BLaER1 (cell line): ENCODE measurements around the gene EPN2.
A peak's percentile ranks its signal among the peaks of the same experiment; 100 is the strongest.

ENCODE experiments used
- H3K27ac ChIP-seq: shearing (Covaris generic); formaldehyde crosslinking; 2 replicates; pipeline ENCODE4 v1.8.1; 2022
- H3K27me3 ChIP-seq: shearing (Covaris generic); formaldehyde crosslinking; 2 replicates; pipeline ENCODE4 v1.8.1; 2022
- H3K36me3 ChIP-seq: shearing (Covaris generic); formaldehyde crosslinking; 2 replicates; pipeline ENCODE4 v1.8.1; 2022
- H3K4me1 ChIP-seq: shearing (Covaris generic); formaldehyde crosslinking; 2 replicates; pipeline ENCODE4 v1.8.1; 2022
- H3K4me2 ChIP-seq: shearing (Covaris generic); formaldehyde crosslinking; 2 replicates; pipeline ENCODE4 v1.8.1; 2022
- H3K4me3 ChIP-seq: shearing (Covaris generic); formaldehyde crosslinking; 2 replicates; pipeline ENCODE4 v1.8.1; 2022
- H3K9ac ChIP-seq: shearing (Covaris generic); formaldehyde crosslinking; 2 replicates; pipeline ENCODE4 v1.8.1; 2022
- H3K9me3 ChIP-seq: shearing (Covaris generic); formaldehyde crosslinking; 2 replicates; pipeline ENCODE4 v1.8.1; 2022
- H4K20me1 ChIP-seq: shearing (Covaris generic); formaldehyde crosslinking; 2 replicates; pipeline ENCODE4 v1.8.1; 2022
- Cebpa-rat ChIP-seq: shearing (Covaris generic); IDR thresholded peaks from 2 replicates; pipeline ENCODE4 v1.8.1; 2022

Gene EPN2

DNA sequence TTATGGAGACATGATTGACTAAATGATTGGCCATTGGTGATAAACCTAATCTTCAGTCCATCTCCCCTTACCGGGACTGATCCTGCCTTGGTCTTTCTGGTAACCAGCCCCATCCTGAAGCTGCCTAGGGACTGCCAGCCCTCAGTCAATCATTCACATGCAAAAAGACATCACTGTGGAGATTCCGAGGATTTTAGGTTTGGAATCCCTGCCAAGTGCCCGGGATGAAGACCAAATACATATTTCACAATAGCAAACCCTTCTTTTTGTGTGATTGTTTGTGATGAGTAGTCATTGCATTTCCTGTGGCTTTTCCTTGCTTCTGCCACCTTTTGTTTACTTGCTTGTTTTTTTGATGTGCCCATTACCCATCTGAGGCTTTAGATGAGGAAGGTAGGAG is 44.0 kb downstream of the EPN2 start:
- peaks cover 16% of the 10 kb centered on the region for H3K27me3 ChIP-seq
- H3K27ac ChIP-seq, result no peak overlapping the region
- peaks cover 26% of the 10 kb centered on the region for H3K4me1 ChIP-seq
- H3K9me3 ChIP-seq, result no peaks in the 10 kb centered on the region
- no peak overlapping the region for H3K4me3 ChIP-seq
- peaks cover 45% of the 10 kb centered on the region for H4K20me1 ChIP-seq
- no peak overlapping the region for H3K4me2 ChIP-seq
- H3K9ac ChIP-seq, result no peak overlapping the region
- no peaks in the 10 kb centered on the region for H3K36me3 ChIP-seq
- 0 out of 2 replicates have a peak, but pooled peaks have one; percentile 26 for TF ChIP-seq Cebpa-rat

DNA sequence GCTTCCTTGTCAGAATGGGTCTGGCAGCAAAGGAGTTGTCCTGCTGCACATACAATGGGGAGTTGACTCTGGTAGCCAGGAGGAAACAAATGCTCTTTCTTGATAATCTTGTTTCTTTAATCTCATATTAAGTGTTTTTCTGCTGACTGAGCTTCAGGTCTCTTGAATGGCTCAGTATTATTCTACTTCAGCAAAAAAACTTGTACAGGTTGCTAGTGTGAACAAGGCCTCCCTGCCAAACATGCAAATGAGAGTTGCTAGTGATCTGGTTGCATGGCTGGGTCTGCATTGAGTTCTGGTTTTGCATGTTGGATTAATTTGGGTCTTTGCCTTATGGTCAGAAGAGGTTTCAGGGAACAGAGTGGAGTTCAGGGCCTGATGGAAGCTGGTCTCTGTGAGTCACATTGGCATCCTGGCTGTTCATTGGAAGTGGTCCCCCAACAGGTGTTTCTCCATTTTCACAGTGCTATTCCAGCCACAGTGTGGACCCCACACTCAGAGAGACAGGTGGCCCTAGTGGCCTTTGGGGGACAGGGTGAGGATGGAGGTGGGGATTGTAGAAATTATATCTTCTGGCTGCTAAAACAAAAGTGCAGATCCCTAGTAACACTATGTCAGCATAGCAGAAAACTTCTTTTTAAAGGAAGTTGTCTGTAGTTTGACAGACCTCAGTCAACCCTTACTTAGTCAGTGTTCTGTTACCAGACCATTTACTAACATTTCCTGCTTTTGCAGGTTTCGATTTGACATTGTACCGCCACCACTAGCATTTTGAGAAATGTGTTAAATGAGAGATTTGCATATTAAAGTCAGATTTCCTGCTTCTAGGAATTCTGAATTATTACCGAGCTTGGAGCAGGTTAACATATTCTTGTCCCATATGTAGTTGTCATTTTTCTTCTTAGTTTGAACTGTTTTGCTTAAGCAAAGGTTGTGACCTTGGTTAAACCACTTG is 47.1 kb downstream of the EPN2 start:
- Histone ChIP-seq H3K4me3 (no peak overlapping the region), H3K27me3 (peaks cover 40% of the 10 kb centered on the region), H4K20me1 (peaks cover 73% of the 10 kb centered on the region), H3K4me1 (peaks cover 31% of the 10 kb centered on the region), H3K27ac (no peak overlapping the region), H3K36me3 (no peaks in the 10 kb centered on the region), H3K9me3 (no peaks in the 10 kb centered on the region), H3K9ac (no peak overlapping the region), H3K4me2 (peak overlapping the region; percentile 81)
- no peak for TF ChIP-seq Cebpa-rat

DNA sequence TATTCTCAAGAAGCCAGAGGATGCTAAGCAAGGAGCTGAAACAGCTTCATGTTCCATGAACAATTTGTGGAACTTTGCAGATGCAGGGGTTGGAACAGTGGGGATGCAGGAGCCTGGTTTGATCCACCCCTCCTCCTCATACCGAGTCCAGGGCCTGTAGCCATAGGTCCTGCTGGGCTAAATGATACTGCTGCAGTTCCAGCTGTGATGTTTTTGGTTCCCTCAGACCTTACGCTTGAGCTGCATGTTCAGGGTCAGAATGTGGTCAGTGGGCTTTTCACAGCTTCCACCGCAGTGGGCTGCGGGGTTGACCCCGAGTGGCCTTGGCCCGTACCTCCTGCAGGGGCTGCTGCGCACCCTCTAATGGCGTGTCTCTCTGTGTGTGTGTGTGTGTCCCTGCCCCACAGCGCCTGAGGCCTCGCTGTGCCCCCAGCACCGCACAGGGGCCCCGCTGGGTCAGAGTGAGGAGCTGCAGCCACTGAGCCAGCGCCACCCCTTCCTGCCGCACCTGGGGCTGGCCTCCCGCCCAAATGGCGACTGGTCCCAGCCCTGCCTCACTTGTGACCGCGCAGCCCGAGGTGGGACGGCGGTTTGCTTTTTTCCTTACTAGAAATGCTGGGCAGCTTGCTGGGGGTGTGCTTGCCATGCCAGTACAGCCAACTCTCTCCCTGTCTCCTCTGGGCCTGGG is 48.2 kb downstream of the EPN2 start:
- Histone ChIP-seq H3K9ac (no peak overlapping the region), H3K4me1 (peaks cover 37% of the 10 kb centered on the region), H4K20me1 (peaks cover 84% of the 10 kb centered on the region), H3K27me3 (peaks cover 49% of the 10 kb centered on the region), H3K27ac (no peak overlapping the region), H3K4me2 (peak overlapping the region; percentile 81), H3K36me3 (no peaks in the 10 kb centered on the region), H3K4me3 (no peak overlapping the region), H3K9me3 (no peaks in the 10 kb centered on the region)
- TF ChIP-seq Cebpa-rat, result no peak

DNA sequence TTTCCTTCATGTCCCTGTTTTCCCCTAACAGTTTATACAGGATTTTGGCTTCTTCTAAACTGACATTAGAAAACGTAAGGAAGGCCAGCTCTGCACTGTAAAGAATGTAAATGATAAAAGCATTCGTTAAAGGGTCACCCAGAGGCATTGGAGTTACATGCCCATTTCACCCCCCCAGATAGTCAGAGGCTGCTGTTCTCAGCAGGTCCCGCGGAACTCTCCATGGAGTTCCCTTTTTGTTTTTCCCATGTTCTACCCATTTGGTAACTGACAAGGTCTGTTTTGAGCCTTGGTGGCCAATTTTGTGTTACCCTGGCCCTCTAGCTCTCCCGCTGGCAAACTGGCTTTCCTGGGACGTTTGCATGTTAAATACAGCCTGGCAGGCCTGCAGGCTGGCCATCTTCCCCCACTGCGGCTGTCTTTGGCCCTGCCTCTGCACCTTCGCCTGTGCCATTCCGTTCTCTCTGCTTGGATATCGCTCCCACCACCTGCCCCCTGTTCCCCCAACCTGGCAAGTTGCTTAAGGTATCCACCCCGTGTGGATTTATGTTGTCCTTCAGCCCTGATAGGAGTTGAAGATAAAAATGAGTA is 49.7 kb downstream of the EPN2 start:
- no peak for TF ChIP-seq Cebpa-rat
- Histone ChIP-seq H3K36me3 (no peaks in the 10 kb centered on the region), H3K4me2 (0 out of 2 replicates have a peak overlapping the region, but pooled peaks have one; percentile 81), H3K27me3 (peaks cover 58% of the 10 kb centered on the region), H3K9ac (no peak overlapping the region), H3K4me1 (peaks cover 52% of the 10 kb centered on the region), H4K20me1 (peaks cover 94% of the 10 kb centered on the region), H3K4me3 (no peak overlapping the region), H3K9me3 (no peaks in the 10 kb centered on the region), H3K27ac (no peak overlapping the region)

DNA sequence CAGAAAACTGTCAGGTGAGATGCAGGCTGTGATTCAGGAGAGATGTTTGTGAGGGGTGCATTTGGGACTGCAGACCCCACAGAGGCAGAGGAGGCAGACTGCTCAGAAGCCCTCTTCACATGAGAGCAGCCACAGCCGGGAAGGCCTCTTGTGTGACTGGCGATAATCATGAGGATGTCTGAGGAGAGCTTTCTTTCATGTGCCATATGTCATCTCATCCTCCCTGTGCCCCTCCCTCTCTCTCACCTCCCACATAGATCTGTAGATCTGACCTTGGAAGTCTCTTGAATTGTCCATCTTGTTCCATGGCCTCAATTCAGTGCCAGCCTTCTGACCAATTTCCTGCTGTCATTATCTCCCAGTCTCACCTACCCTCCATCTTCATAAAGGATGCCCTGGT is 50.5 kb downstream of the EPN2 start:
- no peak overlapping the region for H3K4me2 ChIP-seq
- H4K20me1 ChIP-seq, result peaks cover 95% of the 10 kb centered on the region
- no peak overlapping the region for H3K4me3 ChIP-seq
- no peaks in the 10 kb centered on the region for H3K36me3 ChIP-seq
- no peak overlapping the region for H3K9ac ChIP-seq
- peaks cover 59% of the 10 kb centered on the region for H3K4me1 ChIP-seq
- peaks cover 65% of the 10 kb centered on the region for H3K27me3 ChIP-seq
- H3K27ac ChIP-seq, result no peak overlapping the region
- H3K9me3 ChIP-seq, result no peaks in the 10 kb centered on the region
- no peak for TF ChIP-seq Cebpa-rat

DNA sequence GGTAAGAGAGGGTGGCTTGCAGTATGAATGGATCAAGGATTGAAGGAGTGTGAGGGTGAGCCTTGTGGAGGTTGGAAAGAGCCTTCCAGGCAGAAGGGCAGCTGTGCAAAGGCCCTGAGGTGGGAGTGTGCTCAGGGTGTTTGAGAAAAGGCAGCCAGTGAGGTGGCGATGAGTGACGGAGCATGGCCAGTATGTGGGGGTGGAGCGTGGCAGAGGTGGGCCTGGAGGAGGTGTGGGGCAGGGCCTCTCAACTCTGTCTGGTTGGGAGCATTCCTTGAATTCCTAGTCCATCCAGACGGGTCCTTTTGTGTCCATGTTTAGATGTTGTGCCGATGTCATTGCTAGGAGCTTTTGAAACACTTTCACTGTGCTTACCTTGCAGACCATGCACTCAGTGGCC is 51.3 kb downstream of the EPN2 start:
- H3K9me3 ChIP-seq, result no peaks in the 10 kb centered on the region

DNA sequence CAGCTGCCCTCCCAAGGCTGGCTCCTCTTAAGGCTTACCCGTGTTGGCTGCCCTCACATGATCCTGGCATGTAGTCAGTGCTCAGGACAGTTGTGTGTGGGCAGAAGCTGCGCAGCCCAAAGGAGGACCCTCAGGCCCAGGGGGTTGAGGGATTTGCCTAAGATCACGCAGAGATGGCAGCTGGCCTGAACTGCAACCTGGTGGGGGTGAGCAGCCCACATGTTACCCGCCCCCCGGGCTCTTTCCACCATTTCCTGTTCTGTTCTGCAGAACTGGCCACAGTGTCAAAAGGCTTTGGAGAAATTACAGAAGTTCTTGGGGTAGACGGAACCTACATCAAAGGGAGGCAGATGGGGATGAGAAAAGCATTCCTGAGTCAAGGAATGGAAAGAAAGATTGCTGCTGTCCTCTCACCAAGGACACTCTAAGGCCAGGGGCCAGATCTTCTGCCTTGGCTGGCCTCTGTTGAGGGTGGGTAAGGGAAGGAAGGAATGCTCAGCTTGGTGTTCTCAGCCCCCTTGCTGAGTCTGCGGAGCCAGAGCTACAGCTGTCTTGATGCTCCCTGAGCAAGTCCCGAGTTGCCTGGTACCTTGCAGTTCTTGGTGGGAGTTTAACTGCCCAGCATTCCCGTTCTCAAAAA is 53.0 kb downstream of the EPN2 start:
- peak overlapping the region; percentile 68 for H3K4me2 ChIP-seq
- H3K9me3 ChIP-seq, result no peaks in the 10 kb centered on the region
- peaks cover 43% of the 10 kb centered on the region for H3K4me1 ChIP-seq
- no peak overlapping the region for H3K9ac ChIP-seq
- H4K20me1 ChIP-seq, result peaks cover 74% of the 10 kb centered on the region
- no peak overlapping the region for H3K4me3 ChIP-seq
- no peak overlapping the region for H3K27ac ChIP-seq
- no peak for TF ChIP-seq Cebpa-rat
- no peaks in the 10 kb centered on the region for H3K36me3 ChIP-seq
- H3K27me3 ChIP-seq, result peaks cover 53% of the 10 kb centered on the region

More for the DNA sequence above, 51.3 kb downstream of the EPN2 start:
- no peak overlapping the region for H3K4me2 ChIP-seq
- H3K27me3 ChIP-seq, result peaks cover 62% of the 10 kb centered on the region
- H3K27ac ChIP-seq, result no peak overlapping the region
- no peak overlapping the region for H3K4me3 ChIP-seq
- TF ChIP-seq Cebpa-rat, result no peak
- no peaks in the 10 kb centered on the region for H3K36me3 ChIP-seq
- H4K20me1 ChIP-seq, result peaks cover 91% of the 10 kb centered on the region
- H3K9ac ChIP-seq, result no peak overlapping the region
- H3K4me1 ChIP-seq, result peaks cover 59% of the 10 kb centered on the region

DNA sequence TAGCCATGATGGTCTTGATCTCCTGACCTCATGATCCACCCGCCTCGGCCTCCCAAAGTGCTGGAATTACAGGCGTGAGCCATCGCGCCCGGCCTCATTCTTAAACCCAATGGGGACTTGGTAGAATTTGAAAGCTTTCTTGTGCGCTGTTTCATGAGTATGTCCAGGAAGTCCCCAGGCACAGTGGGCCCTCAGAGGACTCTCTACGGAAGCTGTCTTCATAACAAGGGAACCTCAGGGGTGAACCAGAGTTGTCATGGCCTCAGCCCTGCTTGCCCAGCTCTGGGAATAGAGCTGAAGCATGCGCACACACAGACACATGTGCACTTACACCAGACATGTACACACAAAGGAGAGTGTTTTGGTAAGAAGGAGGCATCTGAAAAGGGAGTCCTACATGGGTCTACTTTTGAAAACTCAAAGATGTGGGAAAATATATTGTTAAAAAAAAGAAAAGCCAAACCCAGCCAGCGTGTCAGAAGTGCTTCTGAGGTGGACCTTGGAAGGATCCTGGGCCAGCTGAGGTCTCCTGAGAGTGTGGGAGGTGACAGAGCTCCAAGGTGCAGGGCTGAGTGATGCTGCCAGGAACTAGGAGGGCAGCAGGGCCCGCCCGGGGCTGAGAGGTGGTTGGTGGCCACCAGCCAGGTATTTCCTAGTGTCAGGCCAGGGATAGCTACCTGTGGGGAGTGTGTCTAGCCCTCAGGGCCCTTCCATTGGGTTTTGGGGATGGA is 54.6 kb downstream of the EPN2 start:
- peaks cover 32% of the 10 kb centered on the region for H3K4me1 ChIP-seq
- peak overlapping the region; percentile 68 for H3K4me2 ChIP-seq
- H3K27ac ChIP-seq, result no peak overlapping the region
- H3K4me3 ChIP-seq, result no peak overlapping the region
- H3K9me3 ChIP-seq, result no peaks in the 10 kb centered on the region
- H4K20me1 ChIP-seq, result peaks cover 61% of the 10 kb centered on the region
- H3K27me3 ChIP-seq, result peaks cover 44% of the 10 kb centered on the region
- TF ChIP-seq Cebpa-rat, result no peak
- H3K36me3 ChIP-seq, result no peaks in the 10 kb centered on the region
- no peak overlapping the region for H3K9ac ChIP-seq

DNA sequence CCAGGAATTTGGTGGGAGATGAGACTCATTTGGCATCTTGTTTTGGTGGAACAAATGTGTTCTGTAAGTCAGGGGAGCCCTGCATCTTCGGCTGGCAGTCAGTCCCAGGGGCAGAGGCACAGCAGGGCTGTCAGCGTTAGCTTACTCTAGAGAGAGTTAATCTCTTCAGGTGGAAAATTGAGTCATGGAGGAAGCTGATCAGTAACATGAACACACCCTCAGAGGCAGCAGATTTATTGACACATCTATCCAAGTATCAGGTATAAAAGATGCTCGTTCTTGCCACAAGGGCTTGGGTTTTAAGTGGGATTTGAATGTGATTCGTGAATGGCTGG is 55.2 kb downstream of the EPN2 start:
- no peak overlapping the region for H3K4me3 ChIP-seq
- no peak overlapping the region for H3K27ac ChIP-seq
- H3K9me3 ChIP-seq, result no peaks in the 10 kb centered on the region
- H4K20me1 ChIP-seq, result peaks cover 61% of the 10 kb centered on the region
- no peak for TF ChIP-seq Cebpa-rat
- peaks cover 39% of the 10 kb centered on the region for H3K27me3 ChIP-seq
- no peak overlapping the region for H3K9ac ChIP-seq
- H3K4me1 ChIP-seq, result peaks cover 32% of the 10 kb centered on the region
- no peaks in the 10 kb centered on the region for H3K36me3 ChIP-seq
- peak overlapping the region; percentile 68 for H3K4me2 ChIP-seq
